Adrenal gland (tissue), 5 donors: Measurements from ENCODE around the gene COL23A1.

ENCODE experiments used
- CTCF ChIP-seq, 6 experiments: fragments of 450-650 bp in 4 of 6; fragments of 200-600 bp in 2 of 6; sonication (generic) in 1 of 6; IDR thresholded peaks; 1 replicate in 5 of 6; 2 replicates in 1 of 6; pipeline versions ENCODE4 v1.5.1 to v1.8.0; 2016 to 2021; ENCODE audit warnings: antibody characterized with exemption in 6 of 6, mild to moderate bottlenecking in 2 of 6, moderate library complexity in 1 of 6
- POLR2A ChIP-seq, 2 donors: fragments of 450-650 bp; IDR thresholded peaks; one replicate each; pipeline ENCODE4 v1.6.1; 2017; ENCODE audit warnings: antibody characterized with exemption in 2 of 2, mild to moderate bottlenecking in 2 of 2, moderate library complexity in 1 of 2
- donor health status: DM: no; HTN: no; CAD: no.

GRCh38 chr5:178595150-178595549, 5.0 kb upstream of the COL23A1 start:
- TF ChIP-seq CTCF (IDR thresholded peaks at IDR 0.05) (no peak), POLR2A (IDR thresholded peaks at IDR 0.05) (no peak)
